K562 (cell line): ENCODE measurements around the gene SYNCRIP. TPM values are rescaled to one million over a fixed set of nuclear protein-coding genes. Genes with fewer than 3 reads are reported as not detected.

Experiments used
- AFF4 ChIP-seq: sonication (generic); formaldehyde crosslinking; IDR thresholded peaks from 2 replicates; pipeline ENCODE4 v1.8.0; 2023; ENCODE audit warnings: mild to moderate bottlenecking, missing genetic modification reagents
- CREM ChIP-seq: IDR thresholded peaks from 2 replicates; pipeline ENCODE4 v1.6.1; 2014; ENCODE audit warnings: antibody characterized with exemption, low read depth
- GATAD2A ChIP-seq: fragments of 450-650 bp; IDR thresholded peaks from 2 replicates; pipeline ENCODE4 v1.6.1; 2017
- IRF1 ChIP-seq: sonication (generic); formaldehyde crosslinking; IDR thresholded peaks from 2 replicates; pipeline ENCODE4 v1.8.0; 2022; ENCODE audit warnings: missing genetic modification reagents, mild to moderate bottlenecking, borderline replicate concordance
- NKRF ChIP-seq: fragments of 450-650 bp; IDR thresholded peaks from 2 replicates; pipeline ENCODE4 v1.6.1; 2016; ENCODE audit warnings: borderline replicate concordance
- NRF1 ChIP-seq, 2 experiments: fragments of 450-650 bp; IDR thresholded peaks in 1 of 2; conservative IDR thresholded peaks in 1 of 2; 2 replicates each; pipeline ENCODE4 v1.6.1; 2014; ENCODE audit warnings: mild to moderate bottlenecking in 2 of 2
- THRAP3 ChIP-seq: fragments of 450-650 bp; IDR thresholded peaks from 2 replicates; pipeline ENCODE4 v1.6.1; 2016; ENCODE audit warnings: mild to moderate bottlenecking, inconsistent platforms, borderline replicate concordance
- ZNF165 ChIP-seq: fragments of 250-450 bp; sonication (Bioruptor Pico); IDR thresholded peaks from 2 replicates; pipeline ENCODE4 v1.4.0; 2020; ENCODE audit warnings: borderline replicate concordance
- ZNF217 ChIP-seq: sonication (generic); formaldehyde crosslinking; IDR thresholded peaks from 2 replicates; pipeline ENCODE4 v1.8.0; 2022; ENCODE audit warnings: mild to moderate bottlenecking, missing genetic modification reagents
- ZNF24 ChIP-seq: fragments of 450-650 bp; IDR thresholded peaks from 2 replicates; pipeline ENCODE4 v1.6.1; 2016
- ZNF347 ChIP-seq: fragments of 450-650 bp; formaldehyde crosslinking; IDR thresholded peaks from 2 replicates; pipeline ENCODE4 v1.4.0; 2020; ENCODE audit warnings: low read depth, mild to moderate bottlenecking, moderate library complexity
- ZNF384 ChIP-seq: IDR thresholded peaks from 2 replicates; pipeline ENCODE4 v1.6.1; 2012; ENCODE audit warnings: low read depth, low read length, improper control_type of control experiment
- ZNF583 ChIP-seq: fragments of 250-450 bp; sonication (Bioruptor Pico); IDR thresholded peaks from 2 replicates; pipeline ENCODE4 v1.4.0; 2020
- ZNF589 ChIP-seq: fragments of 200-800 bp; sonication (Bioruptor generic); IDR thresholded peaks from 2 replicates; pipeline ENCODE4 v1.6.1; 2016; ENCODE audit warnings: low read depth, missing genetic modification characterization, missing compliant biosample characterization
- polyA plus RNA-seq, 8 experiments: library from polyadenylated mRNA; depleted of rRNA in 4 of 8; stranded (reverse) in 5 of 8; unstranded in 3 of 8; fragments of >200 nt; fragmentation: Nextera tagmentation in 2 of 8; fragmentation: Illumina TruSeq in 1 of 8; extraction: Ambion mirVana in 2 of 8; extraction: Trizol in 1 of 8; gene quantifications; 2 replicates each; pipeline versions ENCODE4 v1.2.1 to v1.2.3, GENCODE V29; 2011 to 2014; ENCODE audit warnings: inconsistent platforms in 1 of 8, missing spikeins in 1 of 8
- total RNA-seq, 7 experiments: library from RNA; depleted of rRNA in 6 of 7; stranded (reverse); fragments of >200 nt in 6 of 7; fragmentation: Illumina TruSeq in 2 of 7; extraction: Trizol in 2 of 7; gene quantifications; 2 replicates each; pipeline versions ENCODE4 v1.2.1 to v1.2.3, GENCODE V29; 2011 to 2021; ENCODE audit warnings: low replicate concordance in 1 of 7
- TF ChIP-seq, protein P1 (sequence below), 2 experiments: IDR thresholded peaks; 2 replicates each; pipeline ENCODE4 v1.6.1; 2012; ENCODE audit warnings: improper control_type of control experiment in 2 of 2, low read depth in 2 of 2, low read length in 2 of 2, borderline replicate concordance in 1 of 2
- TF ChIP-seq, protein P2 (sequence below): sonication (generic); formaldehyde crosslinking; IDR thresholded peaks from 2 replicates; pipeline ENCODE4 v1.9.0; 2022; ENCODE audit warnings: mild to moderate bottlenecking, missing genetic modification reagents

The SYNCRIP gene
- total and polyA plus RNA-seq, 9 of the 15 experiments (the other 6 are each of a cell fraction or from before 2014, with no cell fraction given) = 46.5 to 295 (median 140) TPM

- TF ChIP-seq IRF1 (CRISPR knock-in tag) (no peak), CREM (peak; percentile 69), AFF4 (CRISPR knock-in tag) (peak; percentile 98), NKRF (peak; percentile 80), ZNF589 (CRISPR knock-in tag) (peak; percentile 83), NRF1 (conservative IDR thresholded peaks at IDR 0.05 in 1 of 2, IDR thresholded peaks at IDR 0.05 in 1 of 2) (peak; percentile 95 to 96), ZNF24 (peak; percentile 31; the same call in 1 of the 2 replicates), ZNF384 (0 out of 2 replicates have a peak, but pooled peaks have one; percentile 50), ZNF347 (no peak), GATAD2A (0 out of 2 replicates have a peak, but pooled peaks have one; percentile 59), THRAP3 (no peak), ZNF217 (no peak), ZNF165 (CRISPR knock-in tag) (no peak), ZNF583 (0 out of 2 replicates have a peak, but pooled peaks have one; percentile 13)
- TF ChIP-seq, protein P1, sequence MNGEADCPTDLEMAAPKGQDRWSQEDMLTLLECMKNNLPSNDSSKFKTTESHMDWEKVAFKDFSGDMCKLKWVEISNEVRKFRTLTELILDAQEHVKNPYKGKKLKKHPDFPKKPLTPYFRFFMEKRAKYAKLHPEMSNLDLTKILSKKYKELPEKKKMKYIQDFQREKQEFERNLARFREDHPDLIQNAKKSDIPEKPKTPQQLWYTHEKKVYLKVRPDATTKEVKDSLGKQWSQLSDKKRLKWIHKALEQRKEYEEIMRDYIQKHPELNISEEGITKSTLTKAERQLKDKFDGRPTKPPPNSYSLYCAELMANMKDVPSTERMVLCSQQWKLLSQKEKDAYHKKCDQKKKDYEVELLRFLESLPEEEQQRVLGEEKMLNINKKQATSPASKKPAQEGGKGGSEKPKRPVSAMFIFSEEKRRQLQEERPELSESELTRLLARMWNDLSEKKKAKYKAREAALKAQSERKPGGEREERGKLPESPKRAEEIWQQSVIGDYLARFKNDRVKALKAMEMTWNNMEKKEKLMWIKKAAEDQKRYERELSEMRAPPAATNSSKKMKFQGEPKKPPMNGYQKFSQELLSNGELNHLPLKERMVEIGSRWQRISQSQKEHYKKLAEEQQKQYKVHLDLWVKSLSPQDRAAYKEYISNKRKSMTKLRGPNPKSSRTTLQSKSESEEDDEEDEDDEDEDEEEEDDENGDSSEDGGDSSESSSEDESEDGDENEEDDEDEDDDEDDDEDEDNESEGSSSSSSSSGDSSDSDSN (IDR thresholded peaks at IDR 0.05; ENCODE audit: borderline replicate concordance in 1 of 2, low read depth in 2 of 2, low read length in 2 of 2) = no peak
- TF ChIP-seq, protein P2, sequence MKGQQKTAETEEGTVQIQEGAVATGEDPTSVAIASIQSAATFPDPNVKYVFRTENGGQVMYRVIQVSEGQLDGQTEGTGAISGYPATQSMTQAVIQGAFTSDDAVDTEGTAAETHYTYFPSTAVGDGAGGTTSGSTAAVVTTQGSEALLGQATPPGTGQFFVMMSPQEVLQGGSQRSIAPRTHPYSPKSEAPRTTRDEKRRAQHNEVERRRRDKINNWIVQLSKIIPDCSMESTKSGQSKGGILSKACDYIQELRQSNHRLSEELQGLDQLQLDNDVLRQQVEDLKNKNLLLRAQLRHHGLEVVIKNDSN (CRISPR knock-in tag) = peak; percentile 57
These were observed 36.1 kb upstream of the SYNCRIP start (continued) for GRCh38 chr6:85678602-85679444.
